HG03354 (cell line): ENCODE results near the gene ZNF423.

ENCODE experiments used
- ATAC-seq: cut with Tn5 transposase; IDR thresholded peaks from one replicate; pipeline ENCODE4 v1.9.1; 2021; ENCODE audit warnings: mild to moderate bottlenecking; ENCODE audit not compliant: unreplicated experiment, poor library complexity, severe bottlenecking

Gene ZNF423

GRCh38 chr16:49621241-49622083 is 234.4 kb downstream of the ZNF423 start:
- no peak for ATAC-seq

- no peak for ATAC-seq
Observed at GRCh38 chr16:49620869-49621240, 235.1 kb downstream of the ZNF423 start.

- ATAC-seq = no peak
Observed at GRCh38 chr16:49620158-49620868, 235.6 kb downstream of the ZNF423 start.

- no peak for ATAC-seq
Observed at GRCh38 chr16:49619811-49620157, 236.1 kb downstream of the ZNF423 start.

GRCh38 chr16:49618955-49619354 is 237.0 kb downstream of the ZNF423 start:
- no peak for ATAC-seq

GRCh38 chr16:49617710-49618330 is 238.1 kb downstream of the ZNF423 start:
- ATAC-seq = no peak

GRCh38 chr16:49617016-49617629 is 238.8 kb downstream of the ZNF423 start:
- ATAC-seq = no peak

GRCh38 chr16:49615576-49615975 is 240.3 kb downstream of the ZNF423 start:
- ATAC-seq = no peak

GRCh38 chr16:49610983-49611382 is 244.9 kb downstream of the ZNF423 start:
- no peak for ATAC-seq

- ATAC-seq = no peak
Observed at GRCh38 chr16:49608779-49609178, 247.1 kb downstream of the ZNF423 start.

GRCh38 chr16:49608098-49608497 is 247.8 kb downstream of the ZNF423 start:
- no peak for ATAC-seq

- ATAC-seq = no peak
Observed at GRCh38 chr16:49605536-49606254, 250.2 kb downstream of the ZNF423 start.

GRCh38 chr16:49604602-49605001 is 251.3 kb downstream of the ZNF423 start:
- no peak for ATAC-seq

- no peak for ATAC-seq
Observed at GRCh38 chr16:49603956-49604355, 252.0 kb downstream of the ZNF423 start.

GRCh38 chr16:49602976-49603310 is 253.0 kb downstream of the ZNF423 start:
- ATAC-seq = no peak

- no peak for ATAC-seq
Observed at GRCh38 chr16:49602201-49602975, 253.5 kb downstream of the ZNF423 start.

GRCh38 chr16:49601576-49601975 is 254.3 kb downstream of the ZNF423 start:
- ATAC-seq = no peak

- ATAC-seq = no peak
Observed at GRCh38 chr16:49600976-49601375, 254.9 kb downstream of the ZNF423 start.

- ATAC-seq = no peak
Observed at GRCh38 chr16:49600536-49600935, 255.4 kb downstream of the ZNF423 start.
